NCI-H2227 treated with DMSO at 0.1 percent for 48 hours (cell line): ENCODE data around the gene MPP4.

Source experiments
- DNase-seq: peaks from one replicate; lab custom pipeline; 2025; lab: John Stamatoyannopoulos, UW

MPP4 gene, protein sequence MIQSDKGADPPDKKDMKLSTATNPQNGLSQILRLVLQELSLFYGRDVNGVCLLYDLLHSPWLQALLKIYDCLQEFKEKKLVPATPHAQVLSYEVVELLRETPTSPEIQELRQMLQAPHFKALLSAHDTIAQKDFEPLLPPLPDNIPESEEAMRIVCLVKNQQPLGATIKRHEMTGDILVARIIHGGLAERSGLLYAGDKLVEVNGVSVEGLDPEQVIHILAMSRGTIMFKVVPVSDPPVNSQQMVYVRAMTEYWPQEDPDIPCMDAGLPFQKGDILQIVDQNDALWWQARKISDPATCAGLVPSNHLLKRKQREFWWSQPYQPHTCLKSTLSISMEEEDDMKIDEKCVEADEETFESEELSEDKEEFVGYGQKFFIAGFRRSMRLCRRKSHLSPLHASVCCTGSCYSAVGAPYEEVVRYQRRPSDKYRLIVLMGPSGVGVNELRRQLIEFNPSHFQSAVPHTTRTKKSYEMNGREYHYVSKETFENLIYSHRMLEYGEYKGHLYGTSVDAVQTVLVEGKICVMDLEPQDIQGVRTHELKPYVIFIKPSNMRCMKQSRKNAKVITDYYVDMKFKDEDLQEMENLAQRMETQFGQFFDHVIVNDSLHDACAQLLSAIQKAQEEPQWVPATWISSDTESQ

DNA sequence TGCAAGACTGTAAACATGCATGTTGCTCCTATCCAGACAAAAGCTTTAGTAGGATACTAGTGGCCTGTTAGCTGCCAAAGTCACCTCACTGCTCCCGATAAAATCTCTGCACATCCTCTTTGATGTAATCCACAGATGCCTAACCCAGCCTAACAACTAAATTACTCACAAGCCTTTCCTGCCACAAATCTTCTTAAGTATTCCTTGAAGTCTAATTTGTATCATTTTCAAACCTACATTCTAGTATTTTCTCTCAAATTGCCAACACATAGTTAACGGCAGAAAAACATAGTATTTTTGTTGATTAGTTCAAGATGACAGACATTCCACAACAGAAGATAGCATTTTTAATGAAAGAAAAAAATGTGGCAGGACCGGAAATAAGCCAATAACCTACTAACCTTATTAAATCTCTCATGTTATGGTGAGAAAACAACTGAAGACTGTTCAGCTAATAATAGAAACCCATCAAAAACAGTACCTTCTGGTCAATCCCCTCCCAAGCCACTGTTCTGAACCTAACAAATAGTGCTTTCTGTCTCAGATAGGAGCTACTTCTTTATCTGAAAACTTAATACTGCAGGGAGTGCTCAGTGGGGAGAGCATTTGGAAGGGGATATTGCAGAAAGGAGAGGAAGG is at the start of gene MPP4:
Gene MPP4, minus strand, starts transcription at position 57 of the 639 bp plus-strand sequence. CDS start 4,690 bp downstream, outside the sequence.
- DNase-seq, result no peak

- DNase-seq, result no peak
These were observed 48.1 kb upstream of the MPP4 start for GRCh38 chr2:201746551-201746950.

DNA sequence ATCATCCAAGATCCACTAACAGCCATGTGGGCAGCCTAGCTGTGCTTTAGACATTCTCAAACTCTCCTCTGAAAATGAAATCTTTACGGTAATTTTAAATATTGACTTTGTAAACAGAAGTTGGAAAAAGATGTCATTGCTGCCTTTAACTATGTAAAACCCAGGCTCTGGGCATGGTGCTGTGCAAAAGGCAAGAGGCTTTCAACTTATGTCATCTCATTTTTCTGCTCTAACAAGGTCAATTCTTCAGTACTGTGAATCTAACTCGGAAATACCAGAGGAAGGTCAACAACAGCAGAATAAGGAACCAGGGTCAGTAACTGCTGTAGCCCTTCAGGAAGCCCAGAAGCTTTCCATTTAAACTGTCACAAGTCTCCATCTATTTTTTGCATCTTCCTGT is 37.0 kb upstream of the MPP4 start:
- no peak for DNase-seq

- DNase-seq, result no peak
These were observed 35.7 kb upstream of the MPP4 start for GRCh38 chr2:201734111-201734510.

GRCh38 chr2:201733544-201733943 is 35.1 kb upstream of the MPP4 start:
- DNase-seq, result no peak

- no peak for DNase-seq
These were observed 32.3 kb upstream of the MPP4 start for GRCh38 chr2:201730651-201731285.

DNA sequence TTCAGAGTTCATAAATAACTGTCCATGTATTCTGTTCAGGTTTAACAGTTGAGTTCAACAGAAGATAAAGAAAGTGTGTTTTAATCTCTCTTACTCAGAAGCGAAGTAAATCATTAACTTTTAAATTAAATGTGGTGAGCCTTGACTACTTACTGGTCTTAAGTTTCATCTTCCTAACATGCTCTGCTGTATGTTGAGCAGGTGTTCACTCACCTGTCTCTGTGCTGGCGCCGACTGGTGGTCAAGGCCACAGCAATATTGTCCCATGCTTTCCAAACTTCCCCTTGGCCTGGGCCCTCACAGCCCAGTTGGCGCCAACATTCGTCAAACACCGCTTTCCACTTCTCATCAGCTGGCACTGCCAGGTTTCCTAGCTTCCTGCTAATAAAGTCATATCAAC is 17.0 kb upstream of the MPP4 start:
- no peak for DNase-seq

DNA sequence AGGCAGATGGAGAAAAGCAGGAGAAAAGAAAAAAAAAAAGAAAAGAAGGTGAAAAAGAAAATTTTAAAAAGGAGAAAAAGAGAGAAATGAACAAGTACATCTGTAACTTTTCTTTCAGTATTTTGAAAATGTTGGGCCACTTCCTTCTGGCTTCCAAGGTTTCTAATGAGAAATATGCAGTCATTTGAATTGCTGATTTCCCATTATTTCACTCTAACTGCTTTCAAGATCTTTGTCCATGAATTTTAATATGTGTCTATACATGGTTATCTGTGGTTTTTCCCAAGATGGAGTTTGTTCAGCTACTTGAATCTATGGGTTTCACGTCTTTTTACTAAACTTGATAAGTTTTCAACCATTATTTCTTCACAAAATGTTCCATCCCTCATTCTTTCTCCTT is 14.3 kb upstream of the MPP4 start:
- DNase-seq, result no peak

DNA sequence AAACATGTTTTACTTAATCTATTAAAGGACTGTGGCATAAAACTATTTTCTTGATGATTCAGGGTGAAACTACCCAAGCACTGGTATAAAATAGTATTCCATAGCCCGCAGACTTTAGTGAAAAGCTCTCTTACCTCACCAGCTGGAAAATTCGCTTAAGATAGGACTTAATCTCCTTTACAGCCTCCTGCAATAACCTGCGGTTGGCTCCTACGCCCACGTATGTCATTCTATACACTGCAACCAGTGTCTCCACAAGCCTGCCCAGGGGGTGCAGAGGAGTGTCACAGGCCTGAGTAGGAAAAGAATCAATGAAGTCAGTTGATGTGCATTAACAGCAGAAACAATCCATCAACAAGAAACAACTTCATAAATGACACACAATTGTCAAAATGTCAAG is 11.3 kb upstream of the MPP4 start:
- DNase-seq, result no peak

DNA sequence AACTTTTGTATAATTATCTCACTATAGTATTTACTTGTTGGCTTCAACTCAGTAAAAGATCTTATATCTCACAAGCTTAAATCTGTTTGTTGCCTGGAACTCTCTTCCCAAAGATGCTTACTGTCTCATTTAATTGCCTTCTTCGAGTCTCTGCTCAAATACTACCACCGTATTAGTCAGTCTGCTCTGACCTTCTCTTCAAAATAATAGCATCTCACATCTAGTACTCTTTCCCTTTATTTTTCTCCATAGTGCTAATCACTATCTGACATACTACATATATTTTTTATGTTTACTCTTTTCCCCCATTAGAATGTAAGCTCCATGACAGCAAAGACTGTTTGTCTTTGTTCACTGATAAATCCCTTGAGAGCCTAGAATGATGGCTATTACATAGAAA is 10.6 kb upstream of the MPP4 start:
- DNase-seq, result no peak

- no peak for DNase-seq
These were observed 9.3 kb upstream of the MPP4 start for GRCh38 chr2:201707753-201708152.

DNA sequence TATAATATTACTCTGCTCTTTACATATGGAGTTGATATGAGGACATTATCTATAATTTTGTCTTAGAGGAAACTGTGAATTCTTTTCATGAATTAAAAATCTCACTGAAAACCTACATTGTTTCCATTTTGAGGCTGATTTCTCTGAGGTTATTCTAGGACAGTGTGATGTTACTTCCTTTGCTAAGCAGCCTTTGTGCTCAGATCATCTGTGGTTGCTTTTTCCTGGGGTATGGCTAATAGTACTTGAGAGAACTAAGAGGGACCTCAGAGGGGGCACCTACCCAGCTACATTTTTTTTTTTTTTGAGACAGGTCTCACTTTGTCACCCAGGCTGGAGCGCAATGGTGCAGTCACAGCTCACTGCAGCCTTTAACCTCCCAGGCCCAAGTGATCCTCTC is 8.7 kb upstream of the MPP4 start:
- DNase-seq, result no peak

DNA sequence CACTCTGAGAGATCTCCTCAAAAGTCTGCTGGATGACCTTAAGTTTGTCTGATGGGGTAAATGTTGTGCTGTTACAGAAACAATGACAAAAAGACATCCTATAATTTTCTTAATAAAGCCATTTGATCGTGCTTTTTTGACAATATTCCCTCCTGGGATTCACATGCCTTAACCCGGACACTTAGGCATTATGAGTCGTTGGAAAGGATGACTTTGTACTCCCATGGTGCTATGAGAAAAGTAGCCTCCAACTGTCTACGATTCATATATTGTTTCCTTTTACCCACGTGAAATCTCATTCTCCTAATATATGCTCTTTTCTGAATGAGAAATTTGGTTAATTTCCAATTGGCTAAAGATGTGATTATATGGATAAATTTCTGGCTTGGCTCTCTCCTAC is 6.1 kb upstream of the MPP4 start:
- DNase-seq, result no peak

GRCh38 chr2:201701646-201702045 is 3.2 kb upstream of the MPP4 start:
- no peak for DNase-seq

GRCh38 chr2:201699416-201699815 is 972 bp upstream of the MPP4 start:
- no peak for DNase-seq

- DNase-seq, result no peak
These were observed 545 bp downstream of the MPP4 start for GRCh38 chr2:201697899-201698298.

GRCh38 chr2:201696151-201696659 is 2.2 kb downstream of the MPP4 start:
- DNase-seq, result no peak

GRCh38 chr2:201685156-201685555 is 13.3 kb downstream of the MPP4 start:
- no peak for DNase-seq

DNA sequence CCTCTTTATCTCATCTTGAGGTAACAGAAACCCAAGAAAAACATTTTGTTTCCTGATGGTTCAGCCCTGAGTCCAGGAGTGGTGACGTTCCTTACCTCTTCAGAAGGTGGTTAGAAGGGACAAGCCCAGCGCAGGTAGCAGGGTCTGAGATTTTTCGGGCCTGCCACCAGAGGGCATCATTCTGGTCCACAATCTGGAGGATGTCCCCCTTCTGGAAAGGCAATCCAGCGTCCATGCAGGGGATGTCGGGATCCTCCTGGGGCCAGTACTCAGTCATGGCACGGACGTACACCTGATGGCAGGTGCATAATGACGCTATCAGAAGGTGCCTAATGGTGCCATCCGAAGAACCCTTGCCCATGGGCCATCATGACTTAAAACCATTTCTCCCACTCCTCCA is 17.7 kb downstream of the MPP4 start:
- DNase-seq, result no peak

DNA sequence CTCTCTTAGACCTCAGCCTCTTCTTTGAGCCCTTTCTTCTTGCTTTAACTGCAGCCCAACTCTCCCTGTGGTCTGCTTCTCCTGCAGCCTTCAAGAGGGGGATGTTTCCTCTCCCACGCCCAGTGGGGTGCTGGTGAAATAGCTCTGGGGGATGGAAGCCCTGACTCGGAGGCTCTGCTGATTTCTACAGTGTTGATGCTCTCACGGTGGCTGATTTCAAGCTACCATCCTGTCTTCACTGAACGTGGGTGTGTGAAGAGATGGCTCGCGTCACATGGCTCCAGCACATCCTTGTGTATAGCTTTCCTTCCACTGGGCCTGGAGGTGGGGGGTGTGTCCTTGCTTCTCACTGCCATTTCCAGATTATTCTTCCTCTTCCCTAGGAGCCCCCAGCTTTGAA is 20.0 kb downstream of the MPP4 start:
- no peak for DNase-seq

DNA sequence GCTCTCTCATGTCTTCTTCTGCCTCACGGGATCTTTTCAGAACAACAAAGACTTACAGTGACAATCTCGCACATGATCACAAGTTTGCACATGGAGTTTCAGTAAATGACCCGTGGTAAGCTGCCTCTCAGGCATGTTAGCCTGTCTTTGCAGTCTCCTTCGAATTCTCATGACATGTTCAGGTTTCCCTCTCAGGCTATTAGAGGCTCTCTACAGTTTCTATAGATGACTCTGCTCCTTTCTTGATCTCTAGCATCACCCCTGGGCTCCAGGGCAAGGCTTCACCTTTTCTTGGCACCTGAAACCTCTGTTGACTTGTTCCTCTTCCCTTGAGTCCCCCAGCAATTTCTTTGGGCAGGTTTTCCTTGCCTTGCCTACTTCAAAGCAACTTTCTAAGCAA is 23.0 kb downstream of the MPP4 start:
- no peak for DNase-seq

DNA sequence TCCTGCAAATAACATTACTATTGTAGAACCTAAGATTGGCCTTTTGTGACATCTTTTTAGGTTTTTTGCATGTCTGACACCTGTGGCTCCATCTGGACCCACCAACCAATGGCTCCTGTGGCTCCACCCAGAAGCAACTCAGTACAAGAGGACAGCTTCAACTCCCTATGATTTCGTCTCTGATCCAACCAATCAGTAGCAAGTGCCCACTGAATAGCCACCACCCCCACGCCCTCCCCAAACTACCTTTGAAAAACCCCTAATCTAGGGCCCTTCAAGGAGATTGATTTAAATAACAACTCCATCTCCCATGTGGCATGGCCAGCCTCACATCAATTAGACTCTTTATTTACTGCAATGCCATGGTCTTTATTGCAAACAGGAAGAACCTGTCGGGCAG is 23.6 kb downstream of the MPP4 start:
- no peak for DNase-seq

- DNase-seq, result no peak
These were observed 24.1 kb downstream of the MPP4 start for GRCh38 chr2:201674298-201674697.
